Endothelial cell of umbilical vein (primary cell): ENCODE results near the gene PDLIM4.

ENCODE experiments used
- EZH2 ChIP-seq: IDR thresholded peaks from 2 replicates; pipeline ENCODE4 v1.6.1; 2012; ENCODE audit warnings: borderline replicate concordance, low read depth, mild to moderate bottlenecking, moderate library complexity, low read length, inconsistent platforms; ENCODE audit not compliant: severe bottlenecking
- FOS ChIP-seq: IDR thresholded peaks from 2 replicates; pipeline ENCODE4 v1.6.1; 2011; ENCODE audit warnings: mild to moderate bottlenecking, low read length, moderate library complexity, borderline replicate concordance; ENCODE audit not compliant: insufficient read depth
- GATA2 ChIP-seq: IDR thresholded peaks from 2 replicates; pipeline ENCODE4 v1.7.0; 2011; ENCODE audit warnings: low read depth, mild to moderate bottlenecking, moderate library complexity, mixed read lengths, low read length; ENCODE audit not compliant: insufficient read length, insufficient read depth
- POLR2A ChIP-seq: IDR thresholded peaks from 2 replicates; pipeline ENCODE4 v1.6.1; 2012; ENCODE audit warnings: low read depth, mild to moderate bottlenecking, control low read depth, low read length
- POLR2AphosphoS5 ChIP-seq: IDR thresholded peaks from 2 replicates; pipeline ENCODE4 v1.6.1; 2012; ENCODE audit warnings: low read depth, mild to moderate bottlenecking, control low read depth, low read length, moderate library complexity; ENCODE audit not compliant: insufficient read depth
- TF ChIP-seq, protein P1 (sequence below), 2 donors: IDR thresholded peaks; 1 replicate in 1 of 2; 2 replicates in 1 of 2; pipeline ENCODE4 v1.5.1; 2011; ENCODE audit warnings: low read length in 2 of 2, mild to moderate bottlenecking in 2 of 2, moderate library complexity in 2 of 2, control low read depth in 1 of 2, inconsistent platforms in 1 of 2, low read depth in 1 of 2; ENCODE audit not compliant: insufficient read depth in 1 of 2; ENCODE audit errors: extremely low read depth in 1 of 2

DNA sequence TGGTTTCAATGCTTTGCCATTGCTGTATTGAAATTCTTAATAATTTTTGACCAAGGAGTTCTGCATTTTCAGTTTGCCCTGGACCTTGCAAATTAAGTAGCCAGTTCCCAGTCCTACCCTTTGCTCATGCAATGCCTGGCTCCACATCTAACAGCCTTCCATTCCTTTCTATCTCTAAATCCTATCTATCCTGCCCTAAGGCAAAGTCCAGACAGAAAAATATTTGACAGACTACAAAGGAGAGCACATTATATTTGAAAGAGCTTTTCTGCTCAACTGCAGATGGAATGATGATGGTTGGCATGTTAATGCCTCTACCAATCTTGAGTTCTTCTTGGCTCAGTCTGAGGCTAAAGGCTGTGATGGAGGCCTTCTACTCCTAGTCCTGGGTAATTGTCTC, 52.2 kb downstream of the PDLIM4 start:
- TF ChIP-seq, protein P1, sequence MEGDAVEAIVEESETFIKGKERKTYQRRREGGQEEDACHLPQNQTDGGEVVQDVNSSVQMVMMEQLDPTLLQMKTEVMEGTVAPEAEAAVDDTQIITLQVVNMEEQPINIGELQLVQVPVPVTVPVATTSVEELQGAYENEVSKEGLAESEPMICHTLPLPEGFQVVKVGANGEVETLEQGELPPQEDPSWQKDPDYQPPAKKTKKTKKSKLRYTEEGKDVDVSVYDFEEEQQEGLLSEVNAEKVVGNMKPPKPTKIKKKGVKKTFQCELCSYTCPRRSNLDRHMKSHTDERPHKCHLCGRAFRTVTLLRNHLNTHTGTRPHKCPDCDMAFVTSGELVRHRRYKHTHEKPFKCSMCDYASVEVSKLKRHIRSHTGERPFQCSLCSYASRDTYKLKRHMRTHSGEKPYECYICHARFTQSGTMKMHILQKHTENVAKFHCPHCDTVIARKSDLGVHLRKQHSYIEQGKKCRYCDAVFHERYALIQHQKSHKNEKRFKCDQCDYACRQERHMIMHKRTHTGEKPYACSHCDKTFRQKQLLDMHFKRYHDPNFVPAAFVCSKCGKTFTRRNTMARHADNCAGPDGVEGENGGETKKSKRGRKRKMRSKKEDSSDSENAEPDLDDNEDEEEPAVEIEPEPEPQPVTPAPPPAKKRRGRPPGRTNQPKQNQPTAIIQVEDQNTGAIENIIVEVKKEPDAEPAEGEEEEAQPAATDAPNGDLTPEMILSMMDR (IDR thresholded peaks at IDR 0.05; ENCODE audit: extremely low read depth in 1 of 2, insufficient read depth in 1 of 2, low read depth in 1 of 2, low read length in 2 of 2), result no peak
- TF ChIP-seq POLR2A, result no peak
- no peak for TF ChIP-seq EZH2
- no peak for TF ChIP-seq POLR2AphosphoS5
- TF ChIP-seq FOS, result no peak
- TF ChIP-seq GATA2, result no peak
